IMR-90 (cell line): ENCODE measurements around the gene PCP4L1. TPM values are rescaled to one million over a fixed set of nuclear protein-coding genes. Genes with fewer than 3 reads are reported as not detected.

Source experiments
- ATAC-seq: fragments of 200-7000 bp; cut with Tn5 transposase; 2 replicates; pipeline ENCODE4 v1.9.1; 2020; ENCODE audit warnings: low read depth, mild to moderate bottlenecking, moderate library complexity
- BruUV-seq: library from RNA; stranded (reverse); fragments of 400-500 nt; replicated peaks from 2 replicates; lab custom pipeline; 2021; lab: Mats Ljungman, UMichigan
- CTCF ChIA-PET: fragments of 300-600 bp; formaldehyde crosslinking; extraction: SDS; loops from one replicate; lab custom pipeline; 2021; ENCODE audit warnings: antibody characterized with exemption; lab: Yijun Ruan, JAX
- POLR2A ChIA-PET: fragments of 300-600 bp; sonication (Branson Sonifier 250); formaldehyde crosslinking; loops from one replicate; lab custom pipeline; 2022; ENCODE audit warnings: antibody characterized with exemption; ENCODE audit not compliant: unreplicated experiment; lab: Charles Lee
- DNase-seq: peaks from one replicate; pipeline ENCODE4 v3.0.0; 2013
- H2AFZ ChIP-seq: replicated peaks from 2 replicates; pipeline ENCODE3; 2013; ENCODE audit warnings: low read length, mild to moderate bottlenecking; ENCODE audit not compliant: poor library complexity
- H2AK5ac ChIP-seq: 2 replicates; pipeline ENCODE4 v1.6.1; 2013; ENCODE audit warnings: low read depth, low read length, inconsistent platforms
- H2AK9ac ChIP-seq: replicated peaks from 2 replicates; pipeline ENCODE3; 2013; ENCODE audit warnings: mild to moderate bottlenecking, low read depth, low read length, moderate library complexity; ENCODE audit not compliant: poor library complexity
- H2BK120ac ChIP-seq: 2 replicates; pipeline ENCODE4 v1.6.1; 2013; ENCODE audit warnings: low read depth, low read length, inconsistent platforms
- H2BK15ac ChIP-seq: 3 replicates; pipeline ENCODE4 v1.6.1; 2013; ENCODE audit warnings: low read depth, low read length, inconsistent platforms
- H2BK20ac ChIP-seq: 2 replicates; pipeline ENCODE4 v1.6.1; 2013; ENCODE audit warnings: low read depth, mild to moderate bottlenecking, inconsistent platforms, low read length, moderate library complexity
- H2BK5ac ChIP-seq: 2 replicates; pipeline ENCODE4 v1.6.1; 2013; ENCODE audit warnings: mild to moderate bottlenecking, low read depth, low read length, inconsistent platforms; ENCODE audit not compliant: poor library complexity, severe bottlenecking
- H3K14ac ChIP-seq: replicated peaks from 2 replicates; pipeline ENCODE4 v1.6.1; 2013; ENCODE audit warnings: low read depth, low read length, inconsistent platforms
- H3K18ac ChIP-seq: 2 replicates; pipeline ENCODE4 v1.6.1; 2013; ENCODE audit warnings: low read depth, low read length, control low read depth
- H3K23ac ChIP-seq: 2 replicates; pipeline ENCODE4 v1.6.1; 2013; ENCODE audit warnings: low read depth, low read length, inconsistent platforms
- H3K27ac ChIP-seq: 2 replicates; pipeline ENCODE4 v1.5.1; 2013; ENCODE audit warnings: mild to moderate bottlenecking, control low read depth, low read length; ENCODE audit not compliant: insufficient read depth
- H3K27me3 ChIP-seq: 2 replicates; pipeline ENCODE4 v1.6.1; 2013; ENCODE audit warnings: low read length; ENCODE audit not compliant: control insufficient read depth, insufficient read depth
- H3K36me3 ChIP-seq: 2 replicates; pipeline ENCODE4 v1.6.1; 2013; ENCODE audit warnings: low read length, mixed read lengths; ENCODE audit not compliant: control insufficient read depth, insufficient read depth
- H3K4ac ChIP-seq: 2 replicates; pipeline ENCODE4 v1.6.1; 2013; ENCODE audit warnings: low read depth, low read length, inconsistent platforms
- H3K4me1 ChIP-seq: 2 replicates; pipeline ENCODE4 v1.6.1; 2013; ENCODE audit warnings: low read length, mixed read lengths; ENCODE audit not compliant: control insufficient read depth, insufficient read depth
- H3K4me2 ChIP-seq: 2 replicates; pipeline ENCODE4 v1.6.1; 2013; ENCODE audit warnings: low read depth, mild to moderate bottlenecking, control low read depth, low read length, moderate library complexity
- H3K4me3 ChIP-seq: 2 replicates; pipeline ENCODE4 v1.5.1; 2013; ENCODE audit warnings: low read depth, mild to moderate bottlenecking, control low read depth, low read length, moderate library complexity; ENCODE audit not compliant: insufficient read depth
- H3K56ac ChIP-seq: 2 replicates; pipeline ENCODE4 v1.6.1; 2013; ENCODE audit warnings: low read length, inconsistent platforms; ENCODE audit not compliant: insufficient read depth; ENCODE audit errors: extremely low read depth
- H3K79me1 ChIP-seq, 2 experiments: 2 replicates each; pipeline ENCODE4 v1.6.1; 2013; ENCODE audit warnings: low read length in 2 of 2, inconsistent platforms in 1 of 2, low read depth in 1 of 2
- H3K9ac ChIP-seq: 2 replicates; pipeline ENCODE4 v1.6.1; 2013; ENCODE audit warnings: low read depth, low read length, control low read depth
- H3K9me1 ChIP-seq: 2 replicates; pipeline ENCODE4 v1.6.1; 2013; ENCODE audit warnings: low read length, inconsistent platforms; ENCODE audit not compliant: insufficient read depth
- H3K9me3 ChIP-seq: 2 replicates; pipeline ENCODE4 v1.6.1; 2013; ENCODE audit warnings: low read length; ENCODE audit not compliant: control insufficient read depth, insufficient read depth
- H4K20me1 ChIP-seq: 2 replicates; pipeline ENCODE4 v1.6.1; 2013; ENCODE audit warnings: low read length, inconsistent platforms; ENCODE audit not compliant: insufficient read depth
- H4K5ac ChIP-seq: 2 replicates; pipeline ENCODE4 v1.6.1; 2013; ENCODE audit warnings: mild to moderate bottlenecking, low read depth, low read length, control low read depth
- H4K8ac ChIP-seq, 2 experiments: 2 replicates each; pipeline ENCODE4 v1.6.1; 2013; ENCODE audit warnings: low read depth in 2 of 2, low read length in 2 of 2, control low read depth in 1 of 2, inconsistent platforms in 1 of 2
- H4K91ac ChIP-seq: 2 replicates; pipeline ENCODE4 v1.6.1; 2013; ENCODE audit warnings: low read depth, low read length, inconsistent platforms; ENCODE audit not compliant: insufficient read depth
- CEBPB ChIP-seq: IDR thresholded peaks from 2 replicates; pipeline ENCODE4 v1.6.1; 2012; ENCODE audit warnings: low read depth, low read length, improper control_type of control experiment
- CHD1 ChIP-seq: IDR thresholded peaks from 2 replicates; pipeline ENCODE4 v1.6.1; 2012; ENCODE audit warnings: low read depth, low read length, improper control_type of control experiment
- MAFK ChIP-seq: IDR thresholded peaks from 2 replicates; pipeline ENCODE4 v1.6.1; 2012; ENCODE audit warnings: low read depth, low read length, improper control_type of control experiment
- NFE2L2 ChIP-seq: fragments of 150-350 bp; IDR thresholded peaks from 2 replicates; pipeline ENCODE4 v1.6.1; 2016; ENCODE audit warnings: low read depth, mild to moderate bottlenecking, low read length
- WGBS, 2 experiments: methylation state at CpG; one replicate each; pipeline versions ENCODE4 v1.1.5 to v1.1.7; 2013; ENCODE audit warnings: missing lambda C conversion rate in 2 of 2; ENCODE audit not compliant: insufficient read length in 1 of 2; ENCODE audit errors: extremely low coverage in 2 of 2; 5-methylcytosine and 5-hydroxymethylcytosine counted together
- dilution Hi-C: fragments of 300-500 bp; cut with HindIII; formaldehyde crosslinking; loops from one replicate; pipeline ENCODE4 v1.14.3; 2018; ENCODE audit warnings: low sequenced_read_pairs; ENCODE audit not compliant: unreplicated experiment
- in situ Hi-C: fragments of 300-500 bp; cut with MboI; formaldehyde crosslinking; loops from 3 replicates; pipeline ENCODE4 v1.14.3; 2019; ENCODE audit warnings: low sequenced_read_pairs, inconsistent platforms, mixed read lengths
- intact Hi-C: fragments of 100-400 bp; cut with micrococcal nuclease; formaldehyde crosslinking; loops from 2 replicates; pipeline ENCODE4 v1.10.0; 2022
- microRNA-seq, 2 experiments: library from miRNA; stranded (forward) in 1 of 2; unstranded in 1 of 2; fragments of 10-50 nt in 1 of 2; fragments of <30 nt in 1 of 2; gene quantifications in 1 of 2; microRNA quantifications in 1 of 2; one replicate each; pipeline versions ENCODE3 to v1.1.0; 2013 to 2020; ENCODE audit not compliant: insufficient read depth in 1 of 2, insufficient read length in 1 of 2, unreplicated experiment in 1 of 2
- polyA plus RNA-seq, 3 experiments: library from polyadenylated mRNA; depleted of rRNA; stranded (reverse); fragments of >200 nt; gene quantifications; 2 replicates each; pipeline ENCODE4 v1.2.3, GENCODE V29; 2012; ENCODE audit warnings: low replicate concordance in 1 of 3
- total RNA-seq: library from RNA; depleted of rRNA; stranded (reverse); fragments of >200 nt; gene quantifications from 2 replicates; pipeline ENCODE4 v1.2.3, GENCODE V29; 2012; rRNA removed

The PCP4L1 gene
- total and polyA plus RNA-seq, 2 of the 4 experiments (the other 2 are of a cell fraction), result not detected

DNA sequence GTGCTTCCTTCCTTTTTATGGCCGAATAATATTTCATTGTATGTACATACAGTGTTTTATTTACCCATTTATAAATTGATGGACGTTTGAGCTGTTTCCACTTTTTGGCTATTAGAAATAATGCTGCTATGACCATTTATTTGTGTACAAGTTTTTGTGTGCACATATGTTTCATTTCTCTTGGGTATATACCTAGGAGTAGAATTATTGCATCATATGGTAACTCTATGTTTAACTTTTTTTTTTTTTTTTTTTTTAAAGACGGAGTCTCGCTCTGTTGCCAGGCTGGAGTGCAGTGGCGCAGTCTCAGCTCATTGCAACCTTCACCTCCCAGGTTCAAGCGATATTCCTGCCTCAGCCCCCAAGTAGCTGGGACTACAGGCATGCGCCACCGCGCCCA, 74.6 kb downstream of the PCP4L1 start:
- H3K36me3 ChIP-seq, result peaks cover 25% of the 10 kb centered on the region
- H4K20me1 ChIP-seq, result no peaks in the 10 kb centered on the region
- ATAC-seq, result no peak
- H2AK5ac ChIP-seq, result no peak overlapping the region
- H3K56ac ChIP-seq, result no peak overlapping the region
- no peak for DNase-seq
- H3K4me1 ChIP-seq, result no peaks in the 10 kb centered on the region; the same call in 1 of the 2 replicates
- no peaks in the 10 kb centered on the region for H3K9me1 ChIP-seq
- peak; percentile 39; the same call in 1 of the 2 replicates for TF ChIP-seq CEBPB
- TF ChIP-seq CHD1, result no peak
- TF ChIP-seq MAFK, result no peak
- TF ChIP-seq NFE2L2, result no peak
- no CpG with 5 or more reads among the region's 9 CpGs for WGBS, 2 experiments
- H2BK120ac ChIP-seq, result no peak overlapping the region
- CTCF ChIA-PET, result no interaction called here
- no peaks in the 10 kb centered on the region for H3K9me3 ChIP-seq
- in situ Hi-C loops (no loop called here), intact Hi-C loops (no loop called here), dilution Hi-C loops (no loop called here)
- no peak overlapping the region for H4K8ac ChIP-seq
- no peak overlapping the region for H2AK9ac ChIP-seq
- H3K4me2 ChIP-seq, result no peak overlapping the region
- no peak overlapping the region for H2BK15ac ChIP-seq
- H3K14ac ChIP-seq, result no peak overlapping the region
- no peak overlapping the region for H3K9ac ChIP-seq
- no peak overlapping the region for H2BK5ac ChIP-seq
- BruUV-seq, result no TSS peak
- no peak overlapping the region for H3K27ac ChIP-seq
- H3K4me3 ChIP-seq, result no peak overlapping the region
- no peak overlapping the region for H4K5ac ChIP-seq
- H3K79me1 ChIP-seq, result peaks cover 0 to 8% of the 10 kb centered on the region in 2 experiments; a peak in 1 of 4 replicates
- H2AFZ ChIP-seq, result no peak overlapping the region
- H3K27me3 ChIP-seq, result no peaks in the 10 kb centered on the region
- H2BK20ac ChIP-seq, result no peak overlapping the region
- H3K23ac ChIP-seq, result no peak overlapping the region
- H4K91ac ChIP-seq, result no peak overlapping the region
- H3K4ac ChIP-seq, result no peak overlapping the region
- H3K18ac ChIP-seq, result no peak overlapping the region
- POLR2A ChIA-PET, result no interaction called here

Small RNA genes lying within 50 kb of the gene (microRNA-seq; reads per million reads assigned to microRNA genes)
- not detected for gene MIR5187 (ENCODE audit: unreplicated experiment)

Other genes starting within 250 kb of the PCP4L1 start
- 0.83 and 2.2 TPM in 2 replicates for gene F11R, start 237.6 kb upstream of the PCP4L1 start, total RNA-seq
- 0.47 and 0.79 TPM in 2 replicates for gene F11R, start 237.6 kb upstream of the PCP4L1 start, polyA plus RNA-seq (2012; rRNA removed)
- not detected in 2 replicates for gene TSTD1, start 219.8 kb upstream of the PCP4L1 start, total RNA-seq
- gene TSTD1, start 219.8 kb upstream of the PCP4L1 start, polyA plus RNA-seq (2012; rRNA removed), result 0.21 TPM in 1 of 2 replicates, not detected in the other
- gene USF1, start 212.8 kb upstream of the PCP4L1 start, total RNA-seq, result 62.2 and 78.9 TPM in 2 replicates
- 34.6 and 37.1 TPM in 2 replicates for gene USF1, start 212.8 kb upstream of the PCP4L1 start, polyA plus RNA-seq (2012; rRNA removed)
- gene ARHGAP30, start 188.9 kb upstream of the PCP4L1 start, total RNA-seq, result not detected in 2 replicates
- 0.02 and 0.03 TPM in 2 replicates for gene ARHGAP30, start 188.9 kb upstream of the PCP4L1 start, polyA plus RNA-seq (2012; rRNA removed)
- under 0.01 and 0.18 TPM in 2 replicates for gene NECTIN4, start 169.2 kb upstream of the PCP4L1 start, total RNA-seq
- gene NECTIN4, start 169.2 kb upstream of the PCP4L1 start, polyA plus RNA-seq (2012; rRNA removed), result 0.13 and 0.24 TPM in 2 replicates
- 0.18 TPM in 1 of 2 replicates, not detected in the other for gene KLHDC9, start 160.4 kb upstream of the PCP4L1 start, total RNA-seq
- gene KLHDC9, start 160.4 kb upstream of the PCP4L1 start, polyA plus RNA-seq (2012; rRNA removed), result 0.70 and 1.1 TPM in 2 replicates
- 62.4 and 166 TPM in 2 replicates for gene PFDN2, start 140.7 kb upstream of the PCP4L1 start, total RNA-seq
- 179 and 180 TPM in 2 replicates for gene PFDN2, start 140.7 kb upstream of the PCP4L1 start, polyA plus RNA-seq (2012; rRNA removed)
- gene NIT1, start 140.6 kb upstream of the PCP4L1 start, total RNA-seq, result 22.8 TPM in 2 replicates
- 33.2 and 33.6 TPM in 2 replicates for gene NIT1, start 140.6 kb upstream of the PCP4L1 start, polyA plus RNA-seq (2012; rRNA removed)
- 35.3 and 47.9 TPM in 2 replicates for gene DEDD, start 126.1 kb upstream of the PCP4L1 start, total RNA-seq
- 40.2 and 47.1 TPM in 2 replicates for gene DEDD, start 126.1 kb upstream of the PCP4L1 start, polyA plus RNA-seq (2012; rRNA removed)
- gene UFC1, start 104.8 kb upstream of the PCP4L1 start, total RNA-seq, result 134 and 137 TPM in 2 replicates
- gene UFC1, start 104.8 kb upstream of the PCP4L1 start, polyA plus RNA-seq (2012; rRNA removed), result 113 and 140 TPM in 2 replicates
- 3.3 and 6.3 TPM in 2 replicates for gene USP21, start 99.2 kb upstream of the PCP4L1 start, total RNA-seq
- 23.8 and 24.7 TPM in 2 replicates for gene USP21, start 99.2 kb upstream of the PCP4L1 start, polyA plus RNA-seq (2012; rRNA removed)
- 6.1 TPM in 2 replicates for gene PPOX, start 92.3 kb upstream of the PCP4L1 start, total RNA-seq
- 14.3 and 14.8 TPM in 2 replicates for gene PPOX, start 92.3 kb upstream of the PCP4L1 start, polyA plus RNA-seq (2012; rRNA removed)
- 11.4 and 19.9 TPM in 2 replicates for gene B4GALT3, start 81.2 kb upstream of the PCP4L1 start, total RNA-seq
- gene B4GALT3, start 81.2 kb upstream of the PCP4L1 start, polyA plus RNA-seq (2012; rRNA removed), result 36.0 and 41.5 TPM in 2 replicates
- gene ADAMTS4, start 59.7 kb upstream of the PCP4L1 start, total RNA-seq, result 0.28 and 0.72 TPM in 2 replicates
- gene ADAMTS4, start 59.7 kb upstream of the PCP4L1 start, polyA plus RNA-seq (2012; rRNA removed), result 0.39 and 0.40 TPM in 2 replicates
- 85.5 and 122 TPM in 2 replicates for gene NDUFS2, start 56.4 kb upstream of the PCP4L1 start, total RNA-seq
- 101 and 103 TPM in 2 replicates for gene NDUFS2, start 56.4 kb upstream of the PCP4L1 start, polyA plus RNA-seq (2012; rRNA removed)
- gene FCER1G, start 43.5 kb upstream of the PCP4L1 start, total RNA-seq, result not detected in 2 replicates
- 0.44 and 0.57 TPM in 2 replicates for gene FCER1G, start 43.5 kb upstream of the PCP4L1 start, polyA plus RNA-seq (2012; rRNA removed)
- not detected in 2 replicates for gene APOA2, start 35.1 kb upstream of the PCP4L1 start, total RNA-seq
- gene APOA2, start 35.1 kb upstream of the PCP4L1 start, polyA plus RNA-seq (2012; rRNA removed), result not detected in 2 replicates
- 11.4 and 12.5 TPM in 2 replicates for gene TOMM40L, start 32.7 kb upstream of the PCP4L1 start, total RNA-seq
- 7.7 and 7.9 TPM in 2 replicates for gene TOMM40L, start 32.7 kb upstream of the PCP4L1 start, polyA plus RNA-seq (2012; rRNA removed)
- gene NR1I3, start 20.5 kb upstream of the PCP4L1 start, total RNA-seq, result not detected in 2 replicates
- not detected in 2 replicates for gene NR1I3, start 20.5 kb upstream of the PCP4L1 start, polyA plus RNA-seq (2012; rRNA removed)
- gene MPZ, start 51.2 kb downstream of the PCP4L1 start, total RNA-seq, result 0.18 and 0.28 TPM in 2 replicates
- gene MPZ, start 51.2 kb downstream of the PCP4L1 start, polyA plus RNA-seq (2012; rRNA removed), result 0.80 and 0.96 TPM in 2 replicates
- 36.1 and 158 TPM in 2 replicates for gene SDHC, start 55.6 kb downstream of the PCP4L1 start, total RNA-seq
- 155 and 235 TPM in 2 replicates for gene SDHC, start 55.6 kb downstream of the PCP4L1 start, polyA plus RNA-seq (2012; rRNA removed)
- not detected in 2 replicates for gene CFAP126, start 109.1 kb downstream of the PCP4L1 start, total RNA-seq
- not detected in 2 replicates for gene CFAP126, start 109.1 kb downstream of the PCP4L1 start, polyA plus RNA-seq (2012; rRNA removed)
- 0.18 and 0.28 TPM in 2 replicates for gene FCGR2A, start 246.7 kb downstream of the PCP4L1 start, total RNA-seq
- 0.56 and 0.94 TPM in 2 replicates for gene FCGR2A, start 246.7 kb downstream of the PCP4L1 start, polyA plus RNA-seq (2012; rRNA removed)